ENCODE measurements around the gene NOL9.

DNA sequence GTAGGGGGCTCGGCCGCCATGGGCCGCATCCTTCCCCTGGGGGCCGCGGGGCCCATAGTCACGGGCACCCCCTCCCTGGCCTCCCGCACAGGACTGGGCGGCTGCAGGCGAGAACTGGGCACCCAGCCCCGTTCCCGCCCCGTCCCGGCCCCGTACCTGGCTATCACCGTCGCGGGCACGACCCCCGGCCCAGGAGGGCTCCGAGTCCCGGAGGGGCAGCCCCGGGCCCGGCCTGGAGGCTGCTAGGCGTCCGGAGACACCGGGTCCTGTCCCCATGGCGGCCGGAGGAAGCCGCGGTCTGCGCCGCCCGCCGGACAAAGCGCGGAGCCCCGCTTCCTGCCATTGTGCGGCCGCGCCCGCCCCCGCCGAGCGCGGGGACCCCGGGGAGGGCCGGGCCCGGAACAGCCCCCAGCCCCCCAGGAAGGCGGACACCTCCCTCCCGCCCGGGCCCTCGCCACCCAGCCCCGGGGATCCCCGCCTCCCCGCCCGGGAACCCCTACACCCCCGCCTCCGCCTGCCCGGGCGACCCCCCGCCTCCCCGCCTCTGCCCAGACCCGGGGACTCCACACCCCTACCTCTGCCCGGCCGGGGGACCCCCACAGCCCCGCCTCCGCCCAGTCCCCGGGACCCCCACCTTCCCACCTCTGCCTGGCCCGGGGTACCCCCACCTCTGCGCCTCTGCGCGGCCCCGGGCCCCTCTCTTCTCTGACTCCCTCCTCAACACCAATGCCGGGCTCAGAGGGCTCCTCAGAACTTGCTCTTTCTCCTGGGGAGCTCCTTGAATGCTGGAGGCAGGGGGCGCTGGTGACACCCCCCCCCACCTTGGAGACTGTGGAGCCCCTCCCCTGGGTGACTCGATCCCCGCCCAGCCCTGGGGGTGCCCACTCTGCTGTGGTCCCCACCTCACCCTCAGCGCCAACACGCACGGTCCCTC, 68.9 kb downstream of the NOL9 start:
- TF ChIP-seq CTCF (IDR thresholded peaks at IDR 0.05) (peak in 1 of 6 experiments; percentile 11), POLR2AphosphoS5 (IDR thresholded peaks at IDR 0.05) (no peak), POLR2A (IDR thresholded peaks at IDR 0.05) (peak in 1 of 4 donors; percentile 8)

Data from upper lobe of left lung (tissue), 4 donors.